Neutrophil (primary cell): Measurements from ENCODE around the gene HLA-DMB.

ENCODE experiments used
- H3K27ac ChIP-seq: fragments of 200-600 bp; sonication (generic); 2 replicates; pipeline ENCODE4 v1.5.1; 2016; ENCODE audit warnings: mild to moderate bottlenecking, moderate library complexity
- H3K27me3 ChIP-seq: fragments of 200-600 bp; sonication (generic); 2 replicates; pipeline ENCODE4 v1.6.0; 2016; ENCODE audit warnings: mild to moderate bottlenecking
- H3K36me3 ChIP-seq: fragments of 200-600 bp; sonication (generic); 2 replicates; pipeline ENCODE4 v1.5.1; 2017
- H3K4me1 ChIP-seq, 2 experiments: fragments of 200-600 bp in 1 of 2; sonication (generic) in 1 of 2; 1 replicate in 1 of 2; 2 replicates in 1 of 2; pipeline versions ENCODE4 v1.5.1 to v1.6.1; 2013 to 2016; ENCODE audit warnings: low read depth in 1 of 2, low read length in 1 of 2, mild to moderate bottlenecking in 1 of 2, moderate library complexity in 1 of 2; ENCODE audit not compliant: control insufficient read depth in 1 of 2, insufficient read depth in 1 of 2
- H3K4me3 ChIP-seq, 2 experiments: fragments of 200-600 bp in 1 of 2; sonication (generic) in 1 of 2; 1 replicate in 1 of 2; 2 replicates in 1 of 2; pipeline ENCODE4 v1.5.1; 2013 to 2016; ENCODE audit warnings: low read depth in 1 of 2, low read length in 1 of 2, mild to moderate bottlenecking in 1 of 2, moderate library complexity in 1 of 2
- H3K9me3 ChIP-seq: fragments of 200-600 bp; sonication (generic); 2 replicates; pipeline ENCODE4 v1.5.1; 2016
- CTCF ChIP-seq: fragments of 200-600 bp; sonication (generic); IDR thresholded peaks from 2 replicates; pipeline ENCODE4 v1.5.1; 2016; ENCODE audit warnings: antibody characterized with exemption

HLA-DMB gene

GRCh38 chr6:32967151-32968091 lies 26.6 kb upstream of the HLA-DMB start:
- peaks cover 29 to 31% of the 10 kb centered on the region in 2 experiments for H3K4me1 ChIP-seq
- H3K4me3 ChIP-seq, result peak overlapping the region; percentile 96 to 97
- no peaks in the 10 kb centered on the region for H3K27me3 ChIP-seq
- H3K9me3 ChIP-seq, result no peaks in the 10 kb centered on the region
- peaks cover under 1% of the 10 kb centered on the region for H3K36me3 ChIP-seq
- TF ChIP-seq CTCF, result peak; percentile 63
- H3K27ac ChIP-seq, result peak overlapping the region; percentile 100

GRCh38 chr6:32964776-32965175 lies 23.9 kb upstream of the HLA-DMB start:
- Histone ChIP-seq H3K36me3 (no peaks in the 10 kb centered on the region), H3K27me3 (no peaks in the 10 kb centered on the region), H3K9me3 (no peaks in the 10 kb centered on the region), H3K4me1 (peaks cover 17 to 23% of the 10 kb centered on the region in 2 experiments), H3K4me3 (no peak overlapping the region), H3K27ac (no peak overlapping the region)
- no peak for TF ChIP-seq CTCF

GRCh38 chr6:32963866-32964265 lies 23.0 kb upstream of the HLA-DMB start:
- Histone ChIP-seq H3K27ac (no peak overlapping the region), H3K4me3 (no peak overlapping the region), H3K36me3 (no peaks in the 10 kb centered on the region), H3K4me1 (peaks cover 9 to 16% of the 10 kb centered on the region in 2 experiments), H3K9me3 (no peaks in the 10 kb centered on the region), H3K27me3 (no peaks in the 10 kb centered on the region)
- TF ChIP-seq CTCF, result no peak

- no peaks in the 10 kb centered on the region for H3K9me3 ChIP-seq
- no peak overlapping the region for H3K27ac ChIP-seq
- H3K36me3 ChIP-seq, result no peaks in the 10 kb centered on the region
- TF ChIP-seq CTCF, result no peak
- H3K4me3 ChIP-seq, result no peak overlapping the region
- no peaks in the 10 kb centered on the region for H3K27me3 ChIP-seq
- peaks cover 4 to 9% of the 10 kb centered on the region in 2 experiments for H3K4me1 ChIP-seq
Measured at GRCh38 chr6:32962213-32962826, 21.5 kb upstream of the HLA-DMB start.

- Histone ChIP-seq H3K9me3 (no peaks in the 10 kb centered on the region), H3K4me1 (no peaks in the 10 kb centered on the region), H3K27me3 (no peaks in the 10 kb centered on the region), H3K4me3 (no peak overlapping the region), H3K36me3 (no peaks in the 10 kb centered on the region), H3K27ac (no peak overlapping the region)
- TF ChIP-seq CTCF, result no peak
Measured at GRCh38 chr6:32960563-32960962, 19.7 kb upstream of the HLA-DMB start.
